ENCODE measurements around the gene MEAF6. TPM values are rescaled to one million over a fixed set of nuclear protein-coding genes. Genes with fewer than 3 reads are reported as not detected.
A peak's percentile ranks its signal among the peaks of the same experiment; 100 is the strongest.

MEAF6 gene
- total RNA-seq, 6 donors from 2014 or later: 59.9 to 131 (median 75.1) TPM

GRCh38 chr1:37517569-37517968 lies 3.0 kb upstream of the MEAF6 start:
- 80 to 92% methylated on average over 1 of the region's 1 CpG for WGBS, 2 donors
- H3K36me3 ChIP-seq: peaks cover 0 to 4% (median 4%) of the 10 kb centered on the region in 4 donors
- H3K4me1 ChIP-seq: peaks cover 9 to 20% (median 12%) of the 10 kb centered on the region in 4 donors
- H3K4me3 ChIP-seq: no peak overlapping the region
- no peak overlapping the region for H3K27ac ChIP-seq
- DNase-seq (no peak), ATAC-seq (ENCODE audit: low FRiP score in 2 of 2) (no peak)
- H3K27me3 ChIP-seq: no peaks in the 10 kb centered on the region
- TF ChIP-seq POLR2A (IDR thresholded peaks at IDR 0.05) (no peak), EP300 (IDR thresholded peaks at IDR 0.05) (no peak), POLR2AphosphoS5 (IDR thresholded peaks at IDR 0.05) (no peak)
- TF ChIP-seq, protein P1, sequence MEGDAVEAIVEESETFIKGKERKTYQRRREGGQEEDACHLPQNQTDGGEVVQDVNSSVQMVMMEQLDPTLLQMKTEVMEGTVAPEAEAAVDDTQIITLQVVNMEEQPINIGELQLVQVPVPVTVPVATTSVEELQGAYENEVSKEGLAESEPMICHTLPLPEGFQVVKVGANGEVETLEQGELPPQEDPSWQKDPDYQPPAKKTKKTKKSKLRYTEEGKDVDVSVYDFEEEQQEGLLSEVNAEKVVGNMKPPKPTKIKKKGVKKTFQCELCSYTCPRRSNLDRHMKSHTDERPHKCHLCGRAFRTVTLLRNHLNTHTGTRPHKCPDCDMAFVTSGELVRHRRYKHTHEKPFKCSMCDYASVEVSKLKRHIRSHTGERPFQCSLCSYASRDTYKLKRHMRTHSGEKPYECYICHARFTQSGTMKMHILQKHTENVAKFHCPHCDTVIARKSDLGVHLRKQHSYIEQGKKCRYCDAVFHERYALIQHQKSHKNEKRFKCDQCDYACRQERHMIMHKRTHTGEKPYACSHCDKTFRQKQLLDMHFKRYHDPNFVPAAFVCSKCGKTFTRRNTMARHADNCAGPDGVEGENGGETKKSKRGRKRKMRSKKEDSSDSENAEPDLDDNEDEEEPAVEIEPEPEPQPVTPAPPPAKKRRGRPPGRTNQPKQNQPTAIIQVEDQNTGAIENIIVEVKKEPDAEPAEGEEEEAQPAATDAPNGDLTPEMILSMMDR (IDR thresholded peaks at IDR 0.05): no peak
- H3K9me3 ChIP-seq: no peaks in the 10 kb centered on the region

- no peak for DNase-seq
- Histone ChIP-seq H3K4me1 (peaks cover 9 to 22% (median 12%) of the 10 kb centered on the region in 4 donors), H3K4me3 (peak overlapping the region; percentile 31 to 100 (median 88)), H3K27ac (peak overlapping the region; percentile 92 to 95 (median 95)), H3K36me3 (peaks cover 0 to 26% (median 5%) of the 10 kb centered on the region in 4 donors), H3K27me3 (no peaks in the 10 kb centered on the region), H3K9me3 (no peaks in the 10 kb centered on the region)
- no peak for ATAC-seq (ENCODE audit: low FRiP score in 2 of 2)
- TF ChIP-seq, protein P1 (IDR thresholded peaks at IDR 0.05): no peak
- TF ChIP-seq EP300 (IDR thresholded peaks at IDR 0.05) (no peak), POLR2AphosphoS5 (IDR thresholded peaks at IDR 0.05) (no peak), POLR2A (IDR thresholded peaks at IDR 0.05) (no peak)
- WGBS, 2 donors: 74 to 77% methylated on average over 18 of the region's 18 CpGs
These were observed 844 bp upstream of the MEAF6 start for GRCh38 chr1:37515185-37516034.

- peak; percentile 2 to 45 for ATAC-seq (ENCODE audit: low FRiP score in 2 of 2)
- H3K27ac ChIP-seq: peak overlapping the region; percentile 92 to 95 (median 95)
These were observed 694 bp downstream of the MEAF6 start for GRCh38 chr1:37513795-37514349.

GRCh38 chr1:37509181-37509580 lies 5.4 kb downstream of the MEAF6 start:
- Histone ChIP-seq H3K27me3 (no peaks in the 10 kb centered on the region), H3K4me3 (no peak overlapping the region), H3K36me3 (peaks cover 5 to 73% (median 33%) of the 10 kb centered on the region in 4 donors), H3K4me1 (peaks cover 7 to 16% (median 10%) of the 10 kb centered on the region in 4 donors), H3K9me3 (no peaks in the 10 kb centered on the region), H3K27ac (no peak overlapping the region)
- ATAC-seq (ENCODE audit: low FRiP score in 2 of 2) (no peak), DNase-seq (no peak)
- TF ChIP-seq EP300 (IDR thresholded peaks at IDR 0.05) (no peak), POLR2AphosphoS5 (IDR thresholded peaks at IDR 0.05) (no peak), POLR2A (IDR thresholded peaks at IDR 0.05) (no peak)
- TF ChIP-seq, protein P1 (IDR thresholded peaks at IDR 0.05): no peak
- 81 to 86% methylated on average over 4 of the region's 4 CpGs for WGBS, 2 donors

More at GRCh38 chr1:37513795-37514349, 694 bp downstream of the MEAF6 start:
- Histone ChIP-seq H3K4me1 (peaks cover 9 to 22% (median 12%) of the 10 kb centered on the region in 4 donors), H3K36me3 (peaks cover 5 to 33% (median 9%) of the 10 kb centered on the region in 4 donors), H3K4me3 (peak overlapping the region; percentile 31 to 100 (median 88)), H3K9me3 (no peaks in the 10 kb centered on the region), H3K27me3 (no peaks in the 10 kb centered on the region)
- peak; percentile 57 to 64 for DNase-seq
- WGBS, 2 donors: 7 to 12% methylated on average over 15 to 21 of the region's 26 CpGs
- TF ChIP-seq POLR2AphosphoS5 (IDR thresholded peaks at IDR 0.05) (no peak), EP300 (IDR thresholded peaks at IDR 0.05) (no peak), POLR2A (IDR thresholded peaks at IDR 0.05) (no peak)
- TF ChIP-seq, protein P1 (IDR thresholded peaks at IDR 0.05): no peak

All from upper lobe of left lung (tissue), 6 donors.